A673 (cell line): ENCODE results near the gene AKR1A1.

ENCODE experiments used
- CTCF ChIP-seq: fragments of 300-800, 200-600 bp; sonication (generic); conservative IDR thresholded peaks from 2 replicates; pipeline ENCODE4 v1.5.1; 2017; ENCODE audit warnings: low read depth, mild to moderate bottlenecking, antibody characterized with exemption, low read length, moderate library complexity, mixed read lengths
- EZH2 ChIP-seq: fragments of 200-600 bp; sonication (generic); IDR thresholded peaks from 2 replicates; pipeline ENCODE4 v1.6.1; 2017; ENCODE audit warnings: borderline replicate concordance, low read depth, mild to moderate bottlenecking, mixed read lengths, antibody characterized with exemption, low read length; ENCODE audit not compliant: poor library complexity, severe bottlenecking

GRCh38 chr1:45573231-45573804 is 22.7 kb downstream of the AKR1A1 start:
- TF ChIP-seq CTCF = no peak
- no peak for TF ChIP-seq EZH2
